GM21526 (cell line): ENCODE data around the gene WWC2.
"Not testable (repeated sequence)": the region's sequence is repeated elsewhere in the genome, so short reads cannot be mapped to it uniquely, and the experiment has no call there.

ENCODE experiments used
- ATAC-seq: cut with Tn5 transposase; IDR thresholded peaks from one replicate; pipeline ENCODE4 v1.9.1; 2021; ENCODE audit warnings: moderate library complexity; ENCODE audit not compliant: unreplicated experiment, low FRiP score

WWC2 gene

DNA sequence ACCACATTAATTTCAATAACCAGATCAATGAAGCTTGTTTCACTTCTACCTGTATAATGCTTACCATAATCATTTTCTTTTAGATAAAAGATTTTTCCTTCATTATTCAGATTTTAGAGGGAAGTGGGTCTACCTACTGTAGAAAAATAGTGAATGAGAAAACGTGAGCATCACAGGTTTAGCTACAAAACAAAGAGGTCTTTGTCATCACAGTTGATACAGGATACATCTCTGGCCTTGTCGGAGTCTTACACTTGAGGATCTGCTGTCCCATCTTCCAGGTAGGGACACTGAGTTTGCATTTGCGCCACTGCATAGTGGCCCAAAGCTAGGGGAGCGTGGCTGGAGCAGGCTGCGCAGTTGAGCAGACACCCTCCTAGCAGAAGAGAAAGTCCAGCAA, 222.5 kb downstream of the WWC2 start:
- no peak for ATAC-seq

DNA sequence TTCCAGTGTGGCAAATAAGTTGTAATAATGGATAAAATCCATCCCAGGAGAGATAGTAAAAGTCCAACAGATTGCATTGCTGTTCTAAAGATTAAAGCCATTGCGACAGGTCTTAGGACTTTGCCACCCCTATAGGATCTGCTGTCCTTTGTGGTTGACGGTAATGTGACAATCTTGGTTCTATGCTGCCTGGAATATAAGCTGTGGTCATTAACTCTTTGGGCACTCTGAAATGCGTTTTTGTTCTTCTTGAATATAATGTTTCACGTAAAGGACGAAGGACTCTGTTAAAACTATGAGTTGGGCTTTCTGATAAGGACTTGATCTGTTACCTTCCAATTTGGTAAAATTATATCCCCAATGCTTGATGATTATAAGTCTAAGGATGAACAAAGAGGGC, 223.3 kb downstream of the WWC2 start, which contains the start of gene CLDN24:
Gene CLDN24 (minus strand): TSS at position 101 of the 400 bp plus-strand sequence. CDS start 0 bp downstream, at position 101.
- ATAC-seq, result no peak

DNA sequence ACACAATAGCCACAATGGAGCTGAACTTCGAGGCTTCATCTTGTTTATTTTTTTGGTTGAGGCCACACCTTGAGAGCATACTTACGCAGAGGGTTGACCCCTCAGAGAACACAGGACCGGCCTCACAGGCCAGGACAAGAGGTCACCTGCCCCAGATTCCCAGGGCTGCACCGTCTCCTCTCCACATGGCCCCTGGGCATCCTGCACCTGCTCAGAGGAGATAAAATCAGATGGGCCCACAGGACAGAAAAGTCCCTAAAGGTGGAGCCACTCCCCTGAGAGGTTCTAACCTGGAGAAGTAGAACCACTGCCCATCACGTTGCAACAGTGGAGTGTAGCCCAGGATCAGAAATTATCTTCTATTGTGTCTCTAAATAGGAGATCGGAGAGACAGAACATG, 224.2 kb downstream of the WWC2 start:
- no peak for ATAC-seq

DNA sequence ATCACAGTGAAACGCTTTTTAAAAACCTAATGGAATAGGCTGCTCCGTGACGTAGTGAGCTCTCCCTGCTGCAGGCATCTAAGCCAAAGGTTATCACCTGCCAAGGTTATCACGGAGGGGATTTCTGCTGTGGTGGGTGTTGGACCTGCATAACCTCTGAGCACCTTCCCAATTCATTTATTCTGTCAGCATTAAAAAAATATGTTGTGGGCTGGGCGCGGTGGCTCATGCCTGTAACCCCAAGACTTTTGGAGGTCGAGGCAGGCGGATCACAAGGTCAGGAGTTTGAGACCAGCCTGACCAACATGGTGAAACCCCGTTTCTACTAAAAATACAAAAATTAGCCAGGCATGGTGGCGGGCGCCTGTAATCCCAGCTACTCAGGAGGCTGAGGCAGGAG, 225.0 kb downstream of the WWC2 start:
- ATAC-seq, result not testable (repeated sequence)

DNA sequence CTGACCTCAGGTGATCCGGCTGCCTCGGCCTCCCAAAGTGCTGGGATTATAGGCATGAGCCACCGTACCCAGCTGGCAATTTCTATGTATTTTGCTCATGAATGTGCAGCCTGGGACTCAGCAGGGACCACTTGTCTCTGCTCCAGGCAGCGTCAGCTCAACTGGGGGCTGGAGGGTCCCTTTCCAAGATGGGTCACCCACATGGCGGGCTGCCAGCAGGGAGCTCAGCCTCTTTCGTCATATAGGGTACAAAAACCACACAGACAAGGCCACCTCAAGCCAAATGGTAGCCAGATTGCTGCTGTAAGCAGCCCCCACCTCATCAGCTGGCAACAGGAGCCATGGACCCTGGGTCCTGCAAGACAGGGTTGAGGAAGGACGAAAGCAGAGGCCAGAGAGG, 225.6 kb downstream of the WWC2 start:
- ATAC-seq, result no peak

DNA sequence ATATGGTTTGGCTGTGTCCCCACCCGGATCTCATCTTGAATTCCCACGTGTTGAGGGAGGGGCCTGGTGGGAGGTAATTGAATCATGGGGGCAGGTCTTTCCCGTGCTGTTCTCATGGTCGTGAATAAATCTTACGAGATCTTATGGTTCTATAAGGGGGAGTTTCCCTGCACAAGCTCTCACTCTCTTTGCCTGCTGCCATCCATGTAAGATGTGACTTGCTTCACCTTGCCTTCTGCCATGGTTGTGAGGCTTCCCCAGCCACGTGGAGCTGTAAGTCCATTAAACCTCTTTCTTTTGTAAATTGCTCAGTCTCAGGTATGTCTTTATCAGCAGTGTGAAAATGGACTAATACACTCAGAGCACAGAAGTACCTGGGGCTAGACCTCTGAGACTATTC, 227.3 kb downstream of the WWC2 start:
- not testable (repeated sequence) for ATAC-seq

DNA sequence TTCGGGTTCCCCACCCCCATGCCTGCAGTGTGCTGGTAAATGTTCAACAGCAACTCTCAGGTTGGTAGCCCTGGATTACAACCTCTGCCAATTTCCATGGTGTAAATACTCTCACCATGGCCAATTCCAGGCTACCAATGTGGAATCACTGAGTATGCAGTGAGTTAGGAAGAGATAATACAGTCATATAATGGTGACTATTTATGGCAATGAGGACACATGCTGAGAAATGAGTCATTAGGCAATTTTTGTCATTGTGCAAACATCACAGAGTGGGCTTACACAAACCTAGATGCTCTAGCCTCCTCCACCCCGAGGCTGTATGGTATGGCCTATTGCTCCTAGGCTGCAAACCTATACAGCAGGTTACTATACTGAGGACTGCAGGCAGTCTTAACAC, 227.8 kb downstream of the WWC2 start:
- no peak for ATAC-seq

DNA sequence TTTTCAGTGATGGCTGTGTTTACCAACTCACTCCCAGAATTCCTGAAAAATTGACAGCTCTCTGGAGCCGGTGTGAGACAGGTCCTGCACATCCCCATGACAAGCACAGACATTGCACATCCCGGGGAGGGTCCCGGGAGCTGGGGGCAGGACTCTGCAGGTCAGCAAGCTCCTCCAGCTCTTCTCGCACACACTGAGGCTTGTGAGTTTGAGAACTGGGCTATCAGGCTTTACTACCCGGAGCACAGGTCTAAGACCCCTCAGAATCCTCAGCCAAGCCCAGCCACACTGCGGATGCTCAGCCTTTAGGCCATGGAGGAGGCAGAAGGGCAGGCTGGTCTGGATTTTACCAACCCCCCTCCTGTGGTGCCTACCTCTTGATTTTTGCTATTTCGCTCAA, 228.8 kb downstream of the WWC2 start:
- no peak for ATAC-seq

DNA sequence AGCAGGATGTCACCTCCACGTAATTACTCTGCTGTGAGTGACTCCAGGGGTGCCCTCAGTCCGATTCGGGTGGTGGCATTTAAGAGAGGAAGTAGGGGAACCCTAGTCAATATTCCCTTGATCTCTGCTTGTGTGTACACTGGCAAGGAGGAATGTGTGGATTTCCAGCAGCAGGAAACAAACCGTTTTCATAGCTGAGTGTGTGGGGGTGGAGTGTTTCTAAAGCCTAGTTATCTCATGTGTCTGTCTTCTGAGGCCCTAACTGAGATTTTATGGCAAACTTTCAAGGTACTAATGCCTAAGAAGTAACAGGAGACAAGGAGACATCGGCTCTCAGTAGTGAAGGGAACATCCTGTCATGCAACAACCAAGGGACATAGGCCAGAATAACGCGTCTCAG, 229.8 kb downstream of the WWC2 start:
- no peak for ATAC-seq

DNA sequence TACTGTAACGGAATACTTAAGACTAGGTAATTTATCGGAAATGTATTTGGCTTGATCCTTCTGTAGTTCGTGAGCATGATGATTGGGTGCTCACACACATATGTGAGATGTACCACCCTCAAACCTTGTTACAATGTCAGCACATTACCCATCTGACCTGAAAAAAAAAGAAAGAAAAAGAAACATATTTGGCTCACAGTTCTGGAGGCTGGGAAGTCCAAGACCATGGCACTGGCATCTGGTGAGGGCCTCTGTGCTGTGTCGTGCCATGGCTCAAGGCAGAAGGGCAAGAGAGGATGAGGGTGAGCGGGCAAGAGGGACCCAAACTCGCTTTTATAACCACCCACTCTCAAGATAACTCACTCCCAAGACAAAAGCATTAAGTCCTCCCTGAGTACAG, 230.2 kb downstream of the WWC2 start:
- no peak for ATAC-seq

DNA sequence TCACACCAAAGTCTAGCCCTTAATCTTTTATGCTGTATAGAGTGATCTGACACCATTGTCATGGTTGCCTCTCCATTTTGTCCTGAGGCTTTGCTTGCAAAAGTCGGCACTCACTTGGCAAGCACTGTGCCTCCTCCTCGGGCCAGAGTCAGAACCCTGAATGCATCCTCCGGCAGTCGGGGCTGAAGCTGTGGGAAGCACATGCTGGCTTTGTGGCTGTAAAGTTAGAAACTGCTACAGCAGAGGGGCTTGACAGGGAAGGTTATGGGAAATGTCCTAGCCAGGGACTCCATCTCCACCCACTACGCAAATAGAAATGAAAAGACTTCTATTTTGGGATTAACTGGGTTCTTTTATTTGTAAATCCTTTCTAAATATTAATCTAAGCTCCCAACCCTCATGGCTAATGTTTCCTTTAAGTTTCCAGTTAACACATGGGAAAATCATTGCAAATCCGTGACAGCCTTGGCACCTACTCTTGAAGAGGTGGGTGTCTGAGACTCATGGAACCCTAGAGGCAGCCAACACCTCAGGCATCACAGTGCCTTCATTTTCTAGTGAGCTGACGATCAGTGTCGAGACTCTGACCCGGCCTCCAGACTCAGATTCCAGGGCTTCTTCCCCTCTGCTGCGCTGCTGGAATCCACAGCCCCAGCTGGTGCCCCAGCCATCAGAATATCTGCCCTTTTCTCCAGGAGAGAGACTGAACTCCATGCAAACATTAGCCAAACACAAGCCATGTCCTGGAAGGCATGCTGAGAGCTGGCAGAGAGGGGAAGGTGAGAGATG, 231.1 kb downstream of the WWC2 start:
- ATAC-seq, result no peak

DNA sequence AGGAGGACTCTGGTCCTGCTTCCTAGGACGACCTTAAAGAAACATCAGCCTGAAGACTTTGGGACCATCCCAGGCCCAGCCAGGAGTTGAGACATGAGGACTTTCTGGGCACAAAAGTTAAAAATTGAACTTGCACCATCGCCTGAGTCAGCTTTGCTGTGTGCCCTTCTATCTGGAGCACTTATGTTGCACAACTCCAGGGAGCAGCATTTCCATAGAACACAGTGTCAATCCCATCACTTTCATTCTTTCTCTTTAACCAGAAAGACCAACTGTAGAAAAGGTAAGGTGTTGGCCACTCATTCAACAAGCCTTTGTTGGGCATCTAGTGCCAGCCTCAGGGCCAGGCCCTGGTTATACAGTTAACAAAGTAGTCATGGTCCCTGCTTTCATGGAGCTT, 231.8 kb downstream of the WWC2 start:
- no peak for ATAC-seq

DNA sequence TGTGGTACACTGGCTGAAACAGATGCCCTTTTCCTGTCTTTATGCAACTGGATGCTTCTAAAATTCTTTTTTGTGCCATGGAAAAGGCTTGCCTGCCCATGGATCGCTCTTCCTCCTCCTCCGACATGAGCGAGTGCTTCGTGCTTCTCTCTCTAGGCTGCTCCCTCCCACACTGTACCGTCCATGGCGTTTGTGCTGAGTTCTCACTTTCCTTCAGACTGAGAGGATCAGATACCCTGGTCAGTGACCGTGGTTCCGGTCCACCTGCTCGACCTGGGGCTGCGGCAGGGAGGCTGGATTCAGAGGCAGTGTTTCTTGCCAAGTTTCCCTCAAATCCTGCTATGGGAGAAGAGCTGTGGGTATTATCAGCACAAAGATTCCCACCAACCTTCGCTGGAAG, 233.4 kb downstream of the WWC2 start:
- ATAC-seq, result no peak

DNA sequence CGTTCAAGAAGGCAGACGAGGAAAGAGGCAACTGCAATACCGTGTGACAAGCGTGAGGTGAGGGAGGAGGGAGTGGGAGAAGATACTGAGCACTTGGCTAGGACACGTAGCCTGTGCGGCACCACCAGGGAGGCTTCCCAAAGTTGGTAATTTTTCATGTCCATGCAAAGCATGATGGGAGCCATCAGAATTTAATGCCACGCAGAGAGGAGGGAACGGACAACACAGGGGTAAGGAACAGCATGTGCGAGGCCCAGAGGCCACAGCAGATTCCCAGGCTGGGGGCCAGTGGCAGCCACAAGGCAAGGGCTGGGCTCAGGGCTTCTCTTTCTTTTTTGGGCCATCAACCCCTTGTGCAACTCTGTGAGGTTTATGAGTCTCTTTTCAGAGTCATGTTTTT, 234.1 kb downstream of the WWC2 start:
- ATAC-seq, result no peak

DNA sequence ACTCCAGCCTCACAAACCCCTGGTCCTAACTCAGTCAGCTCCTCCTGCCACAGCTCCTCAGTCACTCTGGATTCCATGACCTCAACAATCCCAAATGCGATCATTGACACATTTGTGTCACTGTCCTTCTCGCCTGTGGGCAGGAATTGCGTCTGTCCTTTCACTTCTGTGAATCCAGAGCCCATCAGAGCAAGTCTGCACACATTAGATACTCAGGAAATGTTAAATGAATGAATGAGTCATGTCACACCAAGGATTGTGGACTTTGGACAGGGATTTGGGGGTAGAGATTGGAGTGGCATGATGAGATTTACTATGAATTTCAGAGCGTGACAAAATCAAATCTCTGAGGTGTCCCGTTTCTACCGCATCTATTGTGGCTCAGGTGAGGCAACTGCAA, 234.9 kb downstream of the WWC2 start:
- no peak for ATAC-seq

DNA sequence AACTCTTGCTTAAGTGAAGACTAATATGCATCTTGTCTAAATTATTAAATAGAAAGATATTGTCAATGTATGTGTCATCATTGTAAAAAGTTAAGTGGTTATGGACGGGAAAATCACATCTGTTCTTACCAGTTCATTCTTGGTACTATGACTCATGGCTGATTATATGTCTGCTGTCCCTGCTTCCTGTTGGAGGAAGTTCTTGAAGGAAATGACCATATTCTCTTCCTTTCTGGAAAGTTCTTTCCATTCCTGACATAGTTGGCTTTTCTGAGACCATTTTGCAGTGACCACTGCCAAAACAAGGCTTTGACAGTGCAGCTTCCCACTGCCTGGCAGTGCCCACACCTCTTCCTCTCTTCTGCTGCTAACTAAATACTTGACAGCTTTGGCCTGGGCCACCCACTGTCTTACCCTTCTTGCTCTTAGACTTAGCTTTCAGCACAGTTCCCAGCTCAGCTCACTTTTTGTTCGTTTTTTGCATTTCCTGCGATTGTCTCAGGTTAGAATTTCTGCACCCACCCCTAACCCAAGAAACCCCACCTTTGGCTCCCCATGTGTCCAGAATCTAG, 236.4 kb downstream of the WWC2 start:
- no peak for ATAC-seq

DNA sequence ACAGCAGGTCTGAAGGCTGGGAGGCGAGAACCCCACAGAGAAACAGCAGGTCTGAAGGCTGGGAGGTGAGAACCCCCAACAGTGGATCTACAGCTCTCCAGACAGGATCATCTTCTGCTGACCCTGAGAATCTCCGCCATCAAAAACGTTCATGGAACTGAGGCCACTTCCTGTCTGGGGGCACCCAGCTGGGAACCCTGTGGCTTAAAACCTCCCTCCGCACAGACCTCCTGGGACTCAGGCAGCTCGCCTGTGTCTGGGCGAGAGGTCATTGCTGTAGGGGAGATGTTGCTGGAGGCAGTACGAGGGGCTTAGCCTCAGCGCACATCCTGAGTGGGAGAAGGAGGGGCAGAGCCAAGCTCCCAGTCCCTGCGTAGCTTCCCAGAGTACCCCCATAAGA, 238.3 kb downstream of the WWC2 start:
- ATAC-seq, result no peak

DNA sequence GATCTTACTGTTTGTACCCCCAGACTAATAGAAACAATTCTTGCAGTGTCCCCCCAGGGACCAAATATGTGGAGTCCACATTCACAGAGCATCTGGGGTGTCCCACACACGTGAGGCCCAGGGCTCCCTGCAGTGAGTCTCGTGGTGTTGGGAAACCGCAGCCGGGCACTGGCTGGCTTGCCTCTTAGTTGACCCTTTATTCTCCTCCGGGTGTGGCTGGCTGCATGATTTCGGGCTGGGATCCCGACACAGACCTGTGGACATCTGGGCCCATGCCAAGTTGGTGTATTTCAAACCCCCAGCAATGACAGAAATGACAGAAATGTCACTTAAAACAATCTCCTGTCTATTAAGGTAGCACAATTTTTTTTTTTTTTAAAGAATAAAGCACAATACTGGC, 238.8 kb downstream of the WWC2 start:
- ATAC-seq, result no peak

DNA sequence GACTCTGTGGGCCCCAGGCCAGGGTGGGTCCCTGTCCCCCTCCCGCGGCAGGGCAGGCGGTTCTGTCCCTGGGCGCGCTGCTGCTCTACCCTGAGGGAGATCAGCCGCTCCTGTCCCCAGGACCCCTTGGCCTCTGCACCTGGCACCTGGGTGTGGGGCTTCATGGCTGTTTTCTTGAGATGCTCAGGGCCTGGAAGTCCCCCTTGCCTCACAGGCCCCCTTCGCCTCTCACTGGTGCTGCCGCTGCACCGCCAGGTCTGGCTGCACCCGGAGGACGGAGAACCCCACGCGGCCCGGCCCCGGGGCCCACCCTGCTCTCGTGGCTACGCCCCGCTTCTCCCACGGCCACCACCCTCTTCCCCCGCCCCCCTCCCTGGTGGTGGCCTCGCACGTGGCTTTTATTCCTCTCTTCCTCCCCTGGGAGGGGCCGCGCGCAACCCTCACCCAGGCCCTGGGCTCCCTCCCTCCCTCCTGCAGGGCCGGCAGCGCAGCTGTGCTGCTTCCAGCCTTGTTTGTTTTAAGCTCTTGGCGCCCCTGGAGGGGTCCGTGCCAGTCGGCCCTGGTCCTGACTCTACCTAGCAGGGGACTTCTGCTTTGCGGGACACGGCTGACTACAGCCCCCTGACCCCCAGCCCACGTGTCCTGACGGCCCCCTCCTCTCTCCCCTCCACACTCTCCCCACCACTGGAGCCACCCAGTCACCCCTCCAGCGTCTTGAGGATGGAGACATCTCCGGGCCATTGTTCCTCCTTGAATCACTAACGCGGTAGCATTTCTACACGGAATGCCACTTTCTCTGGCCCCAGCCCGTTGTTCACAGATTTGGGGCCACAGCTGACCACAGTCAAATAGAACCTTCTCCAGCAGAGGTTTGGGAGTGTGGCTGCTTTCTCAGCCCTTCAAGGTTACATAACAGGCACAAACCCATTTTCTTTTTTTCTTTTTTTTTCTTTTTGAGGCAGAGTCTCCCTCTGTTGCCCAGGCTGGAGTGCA, 243.8 kb downstream of the WWC2 start:
- ATAC-seq, result no peak

DNA sequence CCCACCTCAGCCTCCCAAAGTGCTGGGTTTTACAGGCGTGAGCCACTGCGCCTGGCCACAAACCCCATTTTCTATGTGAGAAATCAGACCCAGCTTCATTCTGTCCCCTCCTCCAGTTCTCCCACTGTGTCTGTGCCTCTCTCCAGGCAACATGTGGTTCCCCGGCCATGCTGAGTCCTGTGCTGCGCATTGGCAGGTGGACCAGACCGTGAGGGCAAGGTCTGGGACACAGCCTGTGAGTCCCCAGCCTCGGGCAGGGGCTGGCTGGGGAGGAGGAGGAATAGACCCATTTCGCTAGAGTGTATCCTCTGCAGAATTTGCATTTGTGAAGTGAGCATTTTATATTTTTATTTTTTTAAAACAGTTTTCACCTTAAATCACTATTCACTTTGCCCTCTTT, 244.7 kb downstream of the WWC2 start:
- ATAC-seq, result no peak
